HEK293 (cell line): ENCODE data around the gene GPATCH2.

Experiments
- CTCF ChIA-PET: fragments of 350-600 bp; formaldehyde crosslinking; extraction: SDS; loops from one replicate; lab custom pipeline; 2021; ENCODE audit warnings: antibody characterized with exemption; lab: Yijun Ruan, JAX
- POLR2A ChIA-PET: fragments of 300-600 bp; formaldehyde crosslinking; extraction: SDS; loops from one replicate; lab custom pipeline; 2020; ENCODE audit warnings: antibody characterized with exemption, inconsistent platforms; lab: Yijun Ruan, JAX
- H3K27ac ChIP-seq: fragments of 200-500 bp; sonication (Bioruptor generic); 2 replicates; pipeline ENCODE4 v1.5.1; 2014; ENCODE audit warnings: low read depth, low read length, control low read depth, inconsistent platforms; ENCODE audit errors: extremely low read depth
- H3K36me3 ChIP-seq, 2 experiments: fragments of 200-500 bp in 1 of 2; sonication (Bioruptor generic) in 1 of 2; 1 replicate in 1 of 2; 2 replicates in 1 of 2; pipeline ENCODE4 v1.5.1; 2014 to 2017; ENCODE audit warnings: inconsistent platforms in 2 of 2, low read length in 2 of 2; ENCODE audit not compliant: control insufficient read depth in 2 of 2, insufficient read depth in 1 of 2
- H3K4me1 ChIP-seq: fragments of 200-500 bp; sonication (Bioruptor generic); 2 replicates; pipeline ENCODE4 v1.5.1; 2014; ENCODE audit warnings: mild to moderate bottlenecking, low read length, inconsistent platforms; ENCODE audit not compliant: control insufficient read depth, insufficient read depth
- H3K4me3 ChIP-seq: 2 replicates; pipeline ENCODE4 v1.5.1; 2011; ENCODE audit warnings: low read depth, mild to moderate bottlenecking, control low read depth, low read length, moderate library complexity
- H3K9me3 ChIP-seq: fragments of 200-500 bp; sonication (Bioruptor generic); 2 replicates; pipeline ENCODE4 v1.5.1; 2014; ENCODE audit warnings: low read depth, low read length, inconsistent platforms; ENCODE audit not compliant: control insufficient read depth, insufficient read depth
- FEZF1 ChIP-seq: fragments of 450-650 bp; formaldehyde crosslinking; IDR thresholded peaks from 2 replicates; pipeline ENCODE4 v1.5.1; 2016; ENCODE audit warnings: missing biosample characterization, missing genetic modification characterization
- KLF9 ChIP-seq: fragments of 450-650 bp; formaldehyde crosslinking; IDR thresholded peaks from 2 replicates; pipeline ENCODE4 v1.5.1; 2016; ENCODE audit warnings: missing biosample characterization, missing genetic modification characterization, low read depth
- OSR2 ChIP-seq: fragments of 450-650 bp; formaldehyde crosslinking; IDR thresholded peaks from 2 replicates; pipeline ENCODE4 v1.5.1; 2016; ENCODE audit warnings: missing biosample characterization, missing genetic modification characterization
- PRDM6 ChIP-seq: fragments of 450-650 bp; formaldehyde crosslinking; IDR thresholded peaks from 2 replicates; pipeline ENCODE4 v1.5.1; 2017; ENCODE audit warnings: missing biosample characterization, missing genetic modification characterization
- TCF7L2 ChIP-seq: IDR thresholded peaks from 2 replicates; pipeline ENCODE4 v1.6.1; 2011; ENCODE audit warnings: low read depth, mild to moderate bottlenecking, inconsistent platforms, low read length, moderate library complexity, borderline replicate concordance
- ZBTB21 ChIP-seq: fragments of 450-650 bp; formaldehyde crosslinking; IDR thresholded peaks from 2 replicates; pipeline ENCODE4 v1.5.1; 2017; ENCODE audit warnings: missing biosample characterization, missing genetic modification characterization
- ZEB2 ChIP-seq: fragments of 450-650 bp; formaldehyde crosslinking; IDR thresholded peaks from 2 replicates; pipeline ENCODE4 v1.5.1; 2016; ENCODE audit warnings: missing biosample characterization, missing genetic modification characterization
- ZNF19 ChIP-seq: fragments of 450-650 bp; formaldehyde crosslinking; IDR thresholded peaks from 2 replicates; pipeline ENCODE4; 2016; ENCODE audit warnings: missing biosample characterization, missing genetic modification characterization, low read depth
- ZNF2 ChIP-seq: fragments of 450-650 bp; formaldehyde crosslinking; IDR thresholded peaks from 2 replicates; pipeline ENCODE4 v1.5.1; 2016; ENCODE audit warnings: missing biosample characterization, missing genetic modification characterization
- ZNF211 ChIP-seq: fragments of 450-650 bp; formaldehyde crosslinking; IDR thresholded peaks from 2 replicates; pipeline ENCODE4 v1.5.1; 2016; ENCODE audit warnings: low read depth, missing biosample characterization, missing genetic modification characterization
- ZNF24 ChIP-seq: fragments of 450-650 bp; formaldehyde crosslinking; IDR thresholded peaks from 2 replicates; pipeline ENCODE4 v1.5.1; 2016; ENCODE audit warnings: missing biosample characterization, missing genetic modification characterization
- ZNF280D ChIP-seq: fragments of 450-650 bp; formaldehyde crosslinking; IDR thresholded peaks from 2 replicates; pipeline ENCODE4 v1.5.1; 2016; ENCODE audit warnings: missing biosample characterization, missing genetic modification characterization
- ZNF341 ChIP-seq: fragments of 450-650 bp; formaldehyde crosslinking; IDR thresholded peaks from 2 replicates; pipeline ENCODE4; 2016; ENCODE audit warnings: low read depth, missing biosample characterization, missing genetic modification characterization
- ZNF423 ChIP-seq: fragments of 450-650 bp; formaldehyde crosslinking; IDR thresholded peaks from 2 replicates; pipeline ENCODE4 v1.5.1; 2016; ENCODE audit warnings: missing biosample characterization, missing genetic modification characterization
- ZNF514 ChIP-seq: fragments of 450-650 bp; formaldehyde crosslinking; IDR thresholded peaks from 2 replicates; pipeline ENCODE4 v1.5.1; 2016; ENCODE audit warnings: missing biosample characterization, missing genetic modification characterization
- ZNF544 ChIP-seq: fragments of 450-650 bp; formaldehyde crosslinking; IDR thresholded peaks from 2 replicates; pipeline ENCODE4 v1.5.0; 2017; ENCODE audit warnings: missing biosample characterization, missing genetic modification characterization
- ZNF555 ChIP-seq: fragments of 450-650 bp; formaldehyde crosslinking; conservative IDR thresholded peaks from 2 replicates; pipeline ENCODE4 v1.5.1; 2017; ENCODE audit warnings: missing biosample characterization, mild to moderate bottlenecking, missing genetic modification characterization, inconsistent platforms
- ZNF626 ChIP-seq: fragments of 450-650 bp; sonication (Bioruptor Pico); formaldehyde crosslinking; IDR thresholded peaks from 2 replicates; pipeline ENCODE4 v1.5.1; 2018; ENCODE audit warnings: missing biosample characterization, missing genetic modification characterization, inconsistent platforms
- ZNF701 ChIP-seq: fragments of 450-650 bp; formaldehyde crosslinking; IDR thresholded peaks from 2 replicates; pipeline ENCODE4 v1.5.1; 2016; ENCODE audit warnings: missing biosample characterization, missing genetic modification characterization
- ZNF704 ChIP-seq: fragments of 450-650 bp; formaldehyde crosslinking; IDR thresholded peaks from 2 replicates; pipeline ENCODE4 v1.5.1; 2016; ENCODE audit warnings: missing biosample characterization, missing genetic modification characterization
- ZNF707 ChIP-seq: fragments of 450-650 bp; formaldehyde crosslinking; IDR thresholded peaks from 2 replicates; pipeline ENCODE4 v1.5.1; 2016; ENCODE audit warnings: missing biosample characterization, missing genetic modification characterization
- ZNF768 ChIP-seq: fragments of 450-650 bp; formaldehyde crosslinking; IDR thresholded peaks from 2 replicates; pipeline ENCODE4 v1.5.1; 2018; ENCODE audit warnings: missing biosample characterization, mild to moderate bottlenecking, missing genetic modification characterization
- ZNF792 ChIP-seq: fragments of 450-650 bp; formaldehyde crosslinking; IDR thresholded peaks from 2 replicates; pipeline ENCODE4 v1.5.1; 2016; ENCODE audit warnings: missing biosample characterization, missing genetic modification characterization
- ZNF837 ChIP-seq: fragments of 450-650 bp; formaldehyde crosslinking; IDR thresholded peaks from 2 replicates; pipeline ENCODE4 v1.5.1; 2016; ENCODE audit warnings: missing biosample characterization, missing genetic modification characterization
- ZNF843 ChIP-seq: fragments of 450-650 bp; formaldehyde crosslinking; IDR thresholded peaks from 2 replicates; pipeline ENCODE4 v1.5.1; 2016; ENCODE audit warnings: missing biosample characterization, missing genetic modification characterization
- ZSCAN16 ChIP-seq: fragments of 450-650 bp; formaldehyde crosslinking; IDR thresholded peaks from 2 replicates; pipeline ENCODE4 v1.5.1; 2016; ENCODE audit warnings: missing biosample characterization, missing genetic modification characterization

The GPATCH2 gene

GRCh38 chr1:217542136-217542777 is 88.6 kb downstream of the GPATCH2 start:
- ChIA-PET POLR2A (no interaction called here), CTCF (no interaction called here)
- no peaks in the 10 kb centered on the region for H3K9me3 ChIP-seq
- no peaks in the 10 kb centered on the region for H3K36me3 ChIP-seq
- TF ChIP-seq ZBTB21 (tag by site-specific recombination), result no peak
- TF ChIP-seq ZNF514 (tag by site-specific recombination), result no peak
- TF ChIP-seq ZNF626 (tag by site-specific recombination), result no peak
- TF ChIP-seq ZNF19, result no peak
- no peak for TF ChIP-seq ZNF707
- no peak for TF ChIP-seq ZNF704 (tag by site-specific recombination)
- no peak for TF ChIP-seq ZNF544 (tag by site-specific recombination)
- TF ChIP-seq ZNF837, result no peak
- no peak for TF ChIP-seq ZNF280D (tag by site-specific recombination)
- TF ChIP-seq ZNF792 (tag by site-specific recombination), result no peak
- TF ChIP-seq ZSCAN16 (tag by site-specific recombination), result no peak
- TF ChIP-seq ZNF555 (tag by site-specific recombination), result no peak
- no peak for TF ChIP-seq ZNF24 (tag by site-specific recombination)
- TF ChIP-seq ZNF701 (tag by site-specific recombination), result no peak
- no peak overlapping the region for H3K4me3 ChIP-seq
- H3K27ac ChIP-seq, result no peak overlapping the region
- H3K4me1 ChIP-seq, result peaks cover 4% of the 10 kb centered on the region; the same call in 1 of the 2 replicates

- TF ChIP-seq ZNF768 (tag by site-specific recombination) (no peak), ZNF341 (tag by site-specific recombination) (0 out of 2 replicates have a peak, but pooled peaks have one; percentile 21), KLF9 (tag by site-specific recombination) (no peak)
- Histone ChIP-seq H3K4me3 (no peak overlapping the region), H3K9me3 (no peaks in the 10 kb centered on the region), H3K27ac (no peak overlapping the region), H3K36me3 (no peaks in the 10 kb centered on the region), H3K4me1 (peaks cover 4% of the 10 kb centered on the region; the same call in 1 of the 2 replicates)
- ChIA-PET POLR2A (no interaction called here), CTCF (no interaction called here)
Measured at GRCh38 chr1:217540321-217540720, 90.6 kb downstream of the GPATCH2 start.

- POLR2A ChIA-PET, result no interaction called here
Measured at GRCh38 chr1:217539510-217539909, 91.4 kb downstream of the GPATCH2 start.

More at GRCh38 chr1:217539510-217539909, 91.4 kb downstream of the GPATCH2 start:
- H3K27ac ChIP-seq, result no peak overlapping the region
- H3K4me1 ChIP-seq, result peaks cover 4% of the 10 kb centered on the region
- no peaks in the 10 kb centered on the region for H3K36me3 ChIP-seq
- CTCF ChIA-PET, result no interaction called here
- H3K9me3 ChIP-seq, result no peaks in the 10 kb centered on the region
- no peak for TF ChIP-seq ZEB2 (tag by site-specific recombination)
- no peak for TF ChIP-seq ZNF544 (tag by site-specific recombination)
- TF ChIP-seq ZNF843, result peak; percentile 40; the same call in 1 of the 2 replicates
- TF ChIP-seq ZNF423, result 0 out of 2 replicates have a peak, but pooled peaks have one; percentile 23
- TF ChIP-seq PRDM6 (tag by site-specific recombination), result peak; percentile 74
- TF ChIP-seq FEZF1 (tag by site-specific recombination), result peak; percentile 53
- TF ChIP-seq ZNF2 (tag by site-specific recombination), result no peak
- no peak for TF ChIP-seq ZNF211
- 0 out of 2 replicates have a peak, but pooled peaks have one; percentile 16 for TF ChIP-seq OSR2 (tag by site-specific recombination)
- peak; percentile 83 for TF ChIP-seq TCF7L2
- H3K4me3 ChIP-seq, result no peak overlapping the region
